ENCODE results near the gene SLC39A9. TPM values are rescaled to one million over a fixed set of nuclear protein-coding genes. Genes with fewer than 3 reads are reported as not detected.

The SLC39A9 gene
- total and polyA plus RNA-seq, 4 donors: 28.7 to 140 (median 43.1) TPM

- Histone ChIP-seq H3K4me3 (ENCODE audit: low read depth in 1 of 3, low read length in 3 of 3) (no peak overlapping the region), H3K27ac (ENCODE audit: low read depth in 1 of 2, low read length in 2 of 2) (no peak overlapping the region), H3K36me3 (ENCODE audit: control insufficient read depth in 4 of 4, insufficient read depth in 3 of 4, low read depth in 1 of 4, low read length in 3 of 4) (peaks cover 3 to 13% (median 6%) of the 10 kb centered on the region in 4 donors), H3K27me3 (ENCODE audit: control insufficient read depth in 4 of 4, insufficient read depth in 4 of 4, low read length in 3 of 4) (no peaks in the 10 kb centered on the region), H3K9me3 (ENCODE audit: control insufficient read depth in 4 of 4, low read length in 3 of 4) (no peaks in the 10 kb centered on the region), H3K9ac (ENCODE audit: low read depth in 1 of 2, low read length in 2 of 2) (no peak overlapping the region), H3K4me1 (ENCODE audit: control insufficient read depth in 4 of 4, insufficient read depth in 4 of 4, low read length in 3 of 4) (no peaks in the 10 kb centered on the region)
- no peak for DNase-seq (ENCODE audit: low spot score)
- over 99% methylated on average over 5 of the region's 5 CpGs for WGBS
- TF ChIP-seq JUND (IDR thresholded peaks at IDR 0.05) (no peak), ZBTB33 (IDR thresholded peaks at IDR 0.05) (no peak), FOXA2 (IDR thresholded peaks at IDR 0.05) (no peak), SP1 (IDR thresholded peaks at IDR 0.05) (no peak), HNF4A (conservative IDR thresholded peaks at IDR 0.05) (no peak), ATF3 (IDR thresholded peaks at IDR 0.05) (no peak), YY1 (IDR thresholded peaks at IDR 0.05) (no peak), HNF4G (IDR thresholded peaks at IDR 0.05) (no peak), NR2F2 (IDR thresholded peaks at IDR 0.05) (no peak)
- TF ChIP-seq, protein P1, sequence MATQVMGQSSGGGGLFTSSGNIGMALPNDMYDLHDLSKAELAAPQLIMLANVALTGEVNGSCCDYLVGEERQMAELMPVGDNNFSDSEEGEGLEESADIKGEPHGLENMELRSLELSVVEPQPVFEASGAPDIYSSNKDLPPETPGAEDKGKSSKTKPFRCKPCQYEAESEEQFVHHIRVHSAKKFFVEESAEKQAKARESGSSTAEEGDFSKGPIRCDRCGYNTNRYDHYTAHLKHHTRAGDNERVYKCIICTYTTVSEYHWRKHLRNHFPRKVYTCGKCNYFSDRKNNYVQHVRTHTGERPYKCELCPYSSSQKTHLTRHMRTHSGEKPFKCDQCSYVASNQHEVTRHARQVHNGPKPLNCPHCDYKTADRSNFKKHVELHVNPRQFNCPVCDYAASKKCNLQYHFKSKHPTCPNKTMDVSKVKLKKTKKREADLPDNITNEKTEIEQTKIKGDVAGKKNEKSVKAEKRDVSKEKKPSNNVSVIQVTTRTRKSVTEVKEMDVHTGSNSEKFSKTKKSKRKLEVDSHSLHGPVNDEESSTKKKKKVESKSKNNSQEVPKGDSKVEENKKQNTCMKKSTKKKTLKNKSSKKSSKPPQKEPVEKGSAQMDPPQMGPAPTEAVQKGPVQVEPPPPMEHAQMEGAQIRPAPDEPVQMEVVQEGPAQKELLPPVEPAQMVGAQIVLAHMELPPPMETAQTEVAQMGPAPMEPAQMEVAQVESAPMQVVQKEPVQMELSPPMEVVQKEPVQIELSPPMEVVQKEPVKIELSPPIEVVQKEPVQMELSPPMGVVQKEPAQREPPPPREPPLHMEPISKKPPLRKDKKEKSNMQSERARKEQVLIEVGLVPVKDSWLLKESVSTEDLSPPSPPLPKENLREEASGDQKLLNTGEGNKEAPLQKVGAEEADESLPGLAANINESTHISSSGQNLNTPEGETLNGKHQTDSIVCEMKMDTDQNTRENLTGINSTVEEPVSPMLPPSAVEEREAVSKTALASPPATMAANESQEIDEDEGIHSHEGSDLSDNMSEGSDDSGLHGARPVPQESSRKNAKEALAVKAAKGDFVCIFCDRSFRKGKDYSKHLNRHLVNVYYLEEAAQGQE (IDR thresholded peaks at IDR 0.05): no peak
- TF ChIP-seq, protein P2, sequence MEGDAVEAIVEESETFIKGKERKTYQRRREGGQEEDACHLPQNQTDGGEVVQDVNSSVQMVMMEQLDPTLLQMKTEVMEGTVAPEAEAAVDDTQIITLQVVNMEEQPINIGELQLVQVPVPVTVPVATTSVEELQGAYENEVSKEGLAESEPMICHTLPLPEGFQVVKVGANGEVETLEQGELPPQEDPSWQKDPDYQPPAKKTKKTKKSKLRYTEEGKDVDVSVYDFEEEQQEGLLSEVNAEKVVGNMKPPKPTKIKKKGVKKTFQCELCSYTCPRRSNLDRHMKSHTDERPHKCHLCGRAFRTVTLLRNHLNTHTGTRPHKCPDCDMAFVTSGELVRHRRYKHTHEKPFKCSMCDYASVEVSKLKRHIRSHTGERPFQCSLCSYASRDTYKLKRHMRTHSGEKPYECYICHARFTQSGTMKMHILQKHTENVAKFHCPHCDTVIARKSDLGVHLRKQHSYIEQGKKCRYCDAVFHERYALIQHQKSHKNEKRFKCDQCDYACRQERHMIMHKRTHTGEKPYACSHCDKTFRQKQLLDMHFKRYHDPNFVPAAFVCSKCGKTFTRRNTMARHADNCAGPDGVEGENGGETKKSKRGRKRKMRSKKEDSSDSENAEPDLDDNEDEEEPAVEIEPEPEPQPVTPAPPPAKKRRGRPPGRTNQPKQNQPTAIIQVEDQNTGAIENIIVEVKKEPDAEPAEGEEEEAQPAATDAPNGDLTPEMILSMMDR (IDR thresholded peaks at IDR 0.05; ENCODE audit: low read depth, low read length, missing input control): no peak
- TF ChIP-seq, protein P3, sequence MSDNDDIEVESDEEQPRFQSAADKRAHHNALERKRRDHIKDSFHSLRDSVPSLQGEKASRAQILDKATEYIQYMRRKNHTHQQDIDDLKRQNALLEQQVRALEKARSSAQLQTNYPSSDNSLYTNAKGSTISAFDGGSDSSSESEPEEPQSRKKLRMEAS (IDR thresholded peaks at IDR 0.05): no peak
Measured at GRCh38 chr14:69443296-69443805, 44.9 kb downstream of the SLC39A9 start.

GRCh38 chr14:69449216-69449615 is 50.7 kb downstream of the SLC39A9 start:
- WGBS: 96% methylated on average over 8 of the region's 8 CpGs
- no peaks in the 10 kb centered on the region for H3K27me3 ChIP-seq (ENCODE audit: control insufficient read depth in 4 of 4, insufficient read depth in 4 of 4, low read length in 3 of 4)
- no peak overlapping the region for H3K4me3 ChIP-seq (ENCODE audit: low read depth in 1 of 3, low read length in 3 of 3)
- no peak overlapping the region for H3K9ac ChIP-seq (ENCODE audit: low read depth in 1 of 2, low read length in 2 of 2)
- H3K36me3 ChIP-seq (ENCODE audit: control insufficient read depth in 4 of 4, insufficient read depth in 3 of 4, low read depth in 1 of 4, low read length in 3 of 4): peaks cover 0 to 5% (median 4%) of the 10 kb centered on the region in 4 donors
- H3K27ac ChIP-seq (ENCODE audit: low read depth in 1 of 2, low read length in 2 of 2): no peak overlapping the region
- TF ChIP-seq RXRA (IDR thresholded peaks at IDR 0.05) (no peak), ATF3 (IDR thresholded peaks at IDR 0.05) (no peak), FOXA1 (IDR thresholded peaks at IDR 0.05) (no peak), FOXA2 (IDR thresholded peaks at IDR 0.05) (no peak), ZBTB33 (IDR thresholded peaks at IDR 0.05) (no peak), RAD21 (IDR thresholded peaks at IDR 0.05) (no peak), SP1 (IDR thresholded peaks at IDR 0.05) (no peak), TAF1 (conservative IDR thresholded peaks at IDR 0.05) (no peak), HNF4A (conservative IDR thresholded peaks at IDR 0.05) (no peak), HNF4G (IDR thresholded peaks at IDR 0.05) (no peak), EGR1 (IDR thresholded peaks at IDR 0.05; ENCODE audit: low read depth in 2 of 2) (no peak), YY1 (IDR thresholded peaks at IDR 0.05) (no peak), NR2F2 (IDR thresholded peaks at IDR 0.05) (no peak)
- TF ChIP-seq, protein P3 (IDR thresholded peaks at IDR 0.05): no peak
- no peaks in the 10 kb centered on the region for H3K9me3 ChIP-seq (ENCODE audit: control insufficient read depth in 4 of 4, low read length in 3 of 4)
- H3K4me1 ChIP-seq (ENCODE audit: control insufficient read depth in 4 of 4, insufficient read depth in 4 of 4, low read length in 3 of 4): no peaks in the 10 kb centered on the region
- DNase-seq (ENCODE audit: low spot score): no peak

All from liver (tissue), 9 donors.